ENCODE measurements around the gene PRPSAP1. TPM values are rescaled to one million over a fixed set of nuclear protein-coding genes. Genes with fewer than 3 reads are reported as not detected.

The PRPSAP1 gene
- polyA plus RNA-seq, 3 donors: 76.1 to 83.6 (median 80.2) TPM

GRCh38 chr17:76304226-76305134, 49.2 kb downstream of the PRPSAP1 start:
- DNase-seq (ENCODE audit: extremely low read depth in 1 of 11, low read depth in 9 of 11, low spot score in 4 of 11): no peak

DNA sequence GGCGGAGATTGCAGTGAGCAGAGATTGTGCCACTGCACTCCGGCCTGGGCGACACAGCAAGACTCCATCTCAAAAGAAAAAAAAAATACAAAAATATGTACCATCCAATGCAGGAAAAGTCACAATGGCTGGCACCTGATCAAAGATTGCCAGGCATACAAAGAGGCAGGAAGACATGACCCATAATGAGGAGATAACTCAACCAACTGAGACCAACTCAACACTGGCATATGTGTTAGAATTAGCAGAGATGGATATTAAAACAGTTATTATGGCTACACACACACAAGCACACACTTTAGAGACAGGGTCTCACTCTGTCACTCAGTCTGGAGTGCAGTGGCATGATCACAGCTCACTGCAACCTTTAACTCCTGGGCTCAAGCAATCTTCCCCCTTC, 56.3 kb downstream of the PRPSAP1 start:
- DNase-seq (ENCODE audit: extremely low read depth in 1 of 11, low read depth in 9 of 11, low spot score in 4 of 11): no peak

DNA sequence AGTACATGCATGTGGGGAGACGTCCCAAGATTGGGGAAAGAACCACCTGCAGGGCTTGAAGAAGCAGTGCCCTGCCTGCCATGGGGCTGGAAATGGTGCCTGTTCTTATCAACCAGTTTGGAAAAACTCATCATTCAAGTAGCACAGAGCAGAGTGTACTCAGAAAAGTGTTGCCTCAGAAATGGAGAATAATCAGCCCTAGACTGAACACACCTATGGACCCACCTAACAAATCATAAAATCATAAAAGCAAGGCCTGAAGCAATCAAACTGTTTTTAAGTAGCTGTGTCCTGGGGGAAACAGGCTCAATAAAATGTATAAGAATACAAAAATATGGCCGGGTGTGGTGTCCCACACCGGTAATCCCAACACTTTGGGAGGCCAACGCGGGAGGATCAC, 56.8 kb downstream of the PRPSAP1 start:
- DNase-seq (ENCODE audit: extremely low read depth in 1 of 11, low read depth in 9 of 11, low spot score in 4 of 11): no peak

GRCh38 chr17:76296186-76296585, 57.5 kb downstream of the PRPSAP1 start:
- no peak for DNase-seq (ENCODE audit: extremely low read depth in 1 of 11, low read depth in 9 of 11, low spot score in 4 of 11)

- no peak for DNase-seq (ENCODE audit: extremely low read depth in 1 of 11, low read depth in 9 of 11, low spot score in 4 of 11)
Measured at GRCh38 chr17:76293106-76293505, 60.6 kb downstream of the PRPSAP1 start.

GRCh38 chr17:76292567-76292966, 61.1 kb downstream of the PRPSAP1 start:
- DNase-seq (ENCODE audit: extremely low read depth in 1 of 11, low read depth in 9 of 11, low spot score in 4 of 11): no peak

DNA sequence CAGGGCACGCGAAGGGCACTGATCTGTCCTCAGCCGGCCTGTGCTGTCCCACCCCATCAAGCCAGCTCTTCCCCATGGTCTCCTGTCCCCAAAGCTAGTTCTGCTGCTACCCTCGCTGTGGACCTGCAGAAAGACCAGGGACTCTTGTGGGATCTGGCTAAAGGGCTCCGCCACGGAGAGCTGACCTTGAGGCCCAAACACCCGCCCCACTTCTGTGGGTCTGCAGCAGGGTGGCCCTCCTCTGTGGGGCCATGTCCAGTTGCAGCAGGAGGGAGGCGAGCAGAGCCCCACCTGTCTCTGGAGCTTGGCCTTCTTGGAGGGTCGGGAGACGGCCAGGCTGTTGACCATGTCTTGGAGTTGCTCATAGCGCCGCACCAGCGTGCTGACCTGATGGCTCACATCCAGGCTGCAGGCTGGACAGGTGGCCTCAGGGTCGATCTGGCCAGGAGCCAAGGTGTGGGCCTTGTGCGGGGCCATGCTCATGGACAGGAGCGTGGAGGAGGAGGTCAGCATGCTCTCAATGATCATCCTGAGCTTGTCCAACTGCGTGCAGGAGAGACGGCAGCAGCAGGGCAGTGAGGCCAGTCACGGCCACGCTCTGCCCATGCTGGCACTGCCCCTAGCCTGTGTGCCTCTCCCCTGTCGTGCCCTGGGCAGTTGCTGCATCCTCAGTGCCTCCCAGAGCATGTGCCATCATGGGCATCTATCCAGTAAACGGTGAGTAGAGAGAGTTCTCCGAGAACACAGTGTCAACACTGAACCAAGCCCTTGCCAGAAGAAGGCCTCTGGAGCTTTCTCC, 71.9 kb downstream of the PRPSAP1 start:
- DNase-seq (ENCODE audit: extremely low read depth in 1 of 11, low read depth in 9 of 11, low spot score in 4 of 11): no peak

GRCh38 chr17:76280650-76281049, 73.1 kb downstream of the PRPSAP1 start:
- DNase-seq (ENCODE audit: extremely low read depth in 1 of 11, low read depth in 9 of 11, low spot score in 4 of 11): no peak

GRCh38 chr17:76279742-76280287, 73.9 kb downstream of the PRPSAP1 start:
- no peak for DNase-seq (ENCODE audit: extremely low read depth in 1 of 11, low read depth in 9 of 11, low spot score in 4 of 11)

DNA sequence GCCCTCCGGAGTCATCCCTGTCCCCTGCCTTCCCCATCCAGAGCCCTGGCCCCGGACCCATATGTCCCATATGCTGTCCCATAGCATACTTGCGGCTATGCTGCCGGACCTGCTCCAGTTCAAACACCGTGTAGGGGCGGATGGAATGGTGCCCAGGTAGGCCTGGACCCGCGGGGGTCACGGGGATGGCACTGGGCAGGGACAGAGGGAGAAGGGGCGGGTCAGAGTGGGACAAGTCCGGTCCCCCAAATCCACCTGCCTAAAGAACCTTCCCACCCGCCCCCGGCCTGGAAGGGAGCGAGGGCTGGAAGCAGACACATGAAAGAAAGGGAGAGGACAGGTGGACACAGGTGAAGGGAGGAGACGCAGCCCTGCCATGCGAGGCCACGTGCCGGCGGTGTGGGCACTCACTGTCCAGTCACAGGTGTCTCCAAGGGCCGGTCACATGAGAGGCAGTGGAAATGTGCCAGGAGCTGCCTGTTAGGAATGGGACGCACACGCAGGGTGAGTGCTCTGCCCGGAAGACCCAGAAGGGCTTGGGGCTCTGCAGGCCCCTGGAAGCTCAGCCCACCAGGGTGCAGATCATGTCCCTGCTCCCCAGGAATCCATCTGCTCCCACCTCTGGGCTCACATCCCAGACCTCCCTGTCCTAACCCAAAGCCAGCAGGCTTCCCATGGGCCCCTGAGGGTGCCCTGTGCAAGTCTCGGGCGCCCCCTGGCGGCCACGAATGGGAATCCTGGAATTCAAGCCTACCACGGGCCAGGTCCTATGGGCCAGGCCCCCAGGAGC, 74.6 kb downstream of the PRPSAP1 start:
- peak in 7 of 11 donors; percentile 67 to 80 (median 74) for DNase-seq (ENCODE audit: extremely low read depth in 1 of 11, low read depth in 9 of 11, low spot score in 4 of 11)

GRCh38 chr17:76278268-76278908, 75.3 kb downstream of the PRPSAP1 start:
- DNase-seq (ENCODE audit: extremely low read depth in 1 of 11, low read depth in 9 of 11, low spot score in 4 of 11): no peak

DNA sequence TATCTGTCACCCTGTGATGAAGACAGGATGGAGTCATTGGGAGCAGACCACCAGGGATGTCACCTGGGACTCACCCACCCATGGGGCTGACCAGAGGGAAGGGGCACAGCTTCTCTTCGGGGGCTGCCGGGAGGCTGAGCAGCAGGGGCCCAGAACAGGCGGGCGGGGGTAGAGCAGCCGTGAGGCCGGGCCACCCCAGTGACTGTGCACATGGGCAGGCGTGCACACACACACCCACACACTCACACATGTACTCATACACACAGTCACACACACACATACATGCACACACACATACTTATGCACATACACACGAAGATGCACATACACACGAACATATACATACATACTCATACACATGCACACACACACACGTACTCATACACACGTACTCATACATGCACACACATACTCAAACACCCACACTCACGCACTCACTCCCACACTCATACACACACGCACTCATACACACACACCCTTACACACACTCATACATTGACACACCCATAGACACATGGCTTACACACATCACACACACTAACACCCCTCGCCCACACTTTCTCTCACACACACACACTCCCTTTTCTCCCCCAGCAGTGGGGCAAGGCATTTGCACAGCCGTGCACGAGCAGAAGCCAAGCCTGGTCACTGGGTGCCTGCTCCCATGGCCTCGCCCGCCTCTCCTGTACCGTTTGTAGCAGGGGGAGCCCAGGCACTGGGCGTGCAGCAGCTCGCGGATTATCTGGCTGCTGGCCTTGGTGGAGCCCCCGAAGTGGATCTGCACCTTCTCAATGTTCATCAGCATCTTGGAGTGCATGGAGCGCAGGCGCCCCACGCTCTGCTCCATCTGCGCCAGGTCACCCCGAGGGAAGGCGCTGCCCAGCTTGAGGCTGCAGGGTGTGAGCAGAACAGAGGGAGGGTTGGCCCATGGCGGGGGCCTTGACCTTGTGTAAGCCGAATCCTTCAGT, 76.1 kb downstream of the PRPSAP1 start:
- DNase-seq (ENCODE audit: extremely low read depth in 1 of 11, low read depth in 9 of 11, low spot score in 4 of 11): no peak

DNA sequence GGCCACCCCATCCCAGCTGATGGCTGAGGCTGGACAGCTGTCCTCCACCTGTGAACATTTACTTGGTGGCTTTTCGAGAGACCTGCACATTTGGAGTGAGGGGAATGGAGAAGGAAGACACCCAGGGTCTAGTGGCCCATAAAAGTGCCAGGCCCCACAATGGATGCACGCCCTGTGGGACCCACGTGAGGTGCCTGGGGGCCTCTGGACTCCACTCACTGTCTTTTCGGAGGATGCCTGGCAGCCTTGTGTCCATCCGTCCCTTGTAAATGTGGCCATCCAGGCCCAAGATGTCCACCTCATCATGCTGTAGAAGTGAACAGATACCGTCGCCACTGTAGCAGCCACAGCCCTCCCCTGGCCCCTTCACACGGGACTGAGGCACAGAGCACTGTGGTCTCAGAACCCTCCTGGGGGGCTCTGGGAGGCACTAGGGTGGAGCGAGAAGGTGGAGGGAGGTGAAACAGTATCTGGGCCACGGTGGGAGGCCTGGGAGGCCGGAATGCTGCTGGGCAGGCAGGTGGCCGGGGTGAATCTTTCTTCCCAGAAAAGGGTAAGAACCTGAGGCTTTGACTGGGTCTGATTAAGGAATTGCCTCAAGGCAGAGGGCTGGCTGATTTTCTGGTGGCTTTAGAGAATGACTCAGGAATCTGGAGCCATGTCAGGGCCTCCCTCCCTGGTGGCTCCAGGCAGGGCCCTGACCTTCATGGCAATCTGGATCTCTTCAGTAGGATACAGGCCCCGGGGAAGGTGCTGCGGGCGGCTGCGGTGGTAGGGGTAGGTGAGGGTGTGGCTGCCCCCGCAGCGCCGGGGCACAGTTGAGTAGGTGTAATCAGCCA, 77.0 kb downstream of the PRPSAP1 start:
- no peak for DNase-seq (ENCODE audit: extremely low read depth in 1 of 11, low read depth in 9 of 11, low spot score in 4 of 11)

DNA sequence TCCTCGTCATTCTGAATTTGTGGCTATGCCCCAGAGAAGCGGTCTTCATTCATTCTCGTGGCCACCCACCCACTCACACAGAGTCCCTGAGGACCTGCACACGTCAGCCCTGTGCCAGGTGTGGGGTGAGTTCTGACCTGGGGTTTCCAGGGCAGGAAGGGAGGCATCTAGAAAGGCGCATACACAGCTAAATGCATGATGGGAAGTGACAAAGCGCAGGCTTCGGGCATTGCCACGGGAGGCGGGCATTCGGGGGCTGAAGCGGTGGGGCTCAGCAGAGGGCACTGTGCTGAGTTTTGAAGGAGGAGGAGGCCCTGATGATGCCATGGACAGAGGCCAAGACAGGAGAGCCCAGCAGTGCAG, 77.7 kb downstream of the PRPSAP1 start:
- DNase-seq (ENCODE audit: extremely low read depth in 1 of 11, low read depth in 9 of 11, low spot score in 4 of 11): no peak

DNA sequence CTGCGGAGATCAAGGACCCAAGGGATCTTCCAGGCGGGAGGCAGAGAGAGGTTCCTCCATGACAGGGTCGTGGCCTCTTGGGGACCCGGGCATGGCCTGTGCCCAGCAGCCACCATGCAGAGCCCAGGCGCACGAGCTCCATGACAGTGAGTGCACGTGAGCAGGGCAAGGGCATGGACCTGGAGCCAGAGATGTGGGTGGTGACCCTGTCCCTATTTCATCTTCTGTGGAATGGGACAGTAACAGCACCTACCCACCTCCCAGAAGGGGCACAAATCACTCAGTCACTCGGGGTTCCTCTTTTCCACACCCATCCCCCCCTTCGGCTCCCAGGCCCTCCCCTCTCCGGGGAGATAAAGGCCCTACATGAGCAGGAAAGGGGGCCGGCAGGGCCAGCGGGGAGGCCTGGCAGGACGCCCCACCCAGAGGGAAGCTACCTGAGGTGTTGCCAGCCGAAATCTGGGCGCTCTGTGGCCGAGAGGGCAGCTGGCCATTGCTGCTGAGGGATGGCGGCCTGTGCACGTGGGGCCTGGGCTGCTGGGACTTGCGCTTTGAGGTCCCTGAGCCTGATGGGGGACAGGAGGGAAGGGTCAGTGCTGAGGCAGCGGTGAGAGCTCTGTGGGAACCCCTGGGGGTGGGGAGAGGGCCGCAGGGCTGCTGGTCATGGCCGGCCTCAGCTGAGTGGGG, 78.2 kb downstream of the PRPSAP1 start:
- DNase-seq (ENCODE audit: extremely low read depth in 1 of 11, low read depth in 9 of 11, low spot score in 4 of 11): no peak

All from renal cortex interstitium (tissue), 11 donors.